Lower leg skin (tissue), 3 donors: ENCODE data around the gene C17orf67.

Experiments used
- POLR2A ChIP-seq, 2 donors: fragments of 450-650 bp; IDR thresholded peaks; one replicate each; pipeline ENCODE4 v1.6.1; 2016 to 2017; ENCODE audit warnings: antibody characterized with exemption in 2 of 2, mild to moderate bottlenecking in 1 of 2, moderate library complexity in 1 of 2
- TF ChIP-seq, protein P1 (sequence below), 3 donors: fragments of 450-650 bp; IDR thresholded peaks; one replicate each; pipeline ENCODE4 v1.5.1; 2016; ENCODE audit warnings: antibody characterized with exemption in 3 of 3, mild to moderate bottlenecking in 3 of 3, moderate library complexity in 2 of 3

DNA sequence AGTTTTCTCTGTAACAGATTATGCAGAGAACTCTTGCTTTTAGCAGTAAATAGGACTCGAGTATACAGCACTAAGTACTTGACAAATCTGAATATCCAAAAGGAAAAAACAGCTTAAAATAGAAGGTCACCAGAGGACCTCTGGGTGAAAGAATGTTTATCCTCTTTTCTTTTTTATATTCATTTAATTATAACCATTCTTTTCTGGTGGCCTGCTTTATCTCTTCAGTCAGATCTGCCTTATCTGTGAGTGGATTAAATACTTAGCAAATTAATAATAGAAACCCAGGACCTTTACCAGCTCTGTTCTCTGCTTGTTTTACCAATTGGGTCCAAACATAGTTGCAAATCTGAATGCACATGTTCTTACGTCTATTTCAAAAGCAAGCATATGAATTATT lies 8.9 kb upstream of the C17orf67 start:
- TF ChIP-seq, protein P1, sequence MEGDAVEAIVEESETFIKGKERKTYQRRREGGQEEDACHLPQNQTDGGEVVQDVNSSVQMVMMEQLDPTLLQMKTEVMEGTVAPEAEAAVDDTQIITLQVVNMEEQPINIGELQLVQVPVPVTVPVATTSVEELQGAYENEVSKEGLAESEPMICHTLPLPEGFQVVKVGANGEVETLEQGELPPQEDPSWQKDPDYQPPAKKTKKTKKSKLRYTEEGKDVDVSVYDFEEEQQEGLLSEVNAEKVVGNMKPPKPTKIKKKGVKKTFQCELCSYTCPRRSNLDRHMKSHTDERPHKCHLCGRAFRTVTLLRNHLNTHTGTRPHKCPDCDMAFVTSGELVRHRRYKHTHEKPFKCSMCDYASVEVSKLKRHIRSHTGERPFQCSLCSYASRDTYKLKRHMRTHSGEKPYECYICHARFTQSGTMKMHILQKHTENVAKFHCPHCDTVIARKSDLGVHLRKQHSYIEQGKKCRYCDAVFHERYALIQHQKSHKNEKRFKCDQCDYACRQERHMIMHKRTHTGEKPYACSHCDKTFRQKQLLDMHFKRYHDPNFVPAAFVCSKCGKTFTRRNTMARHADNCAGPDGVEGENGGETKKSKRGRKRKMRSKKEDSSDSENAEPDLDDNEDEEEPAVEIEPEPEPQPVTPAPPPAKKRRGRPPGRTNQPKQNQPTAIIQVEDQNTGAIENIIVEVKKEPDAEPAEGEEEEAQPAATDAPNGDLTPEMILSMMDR (IDR thresholded peaks at IDR 0.05), result no peak
- TF ChIP-seq POLR2A (IDR thresholded peaks at IDR 0.05), result no peak
